CD4-positive, alpha-beta T cell treated with Interleukin-10 for 1 hour (primary cell): ENCODE results near the gene SLC39A5.

ENCODE experiments used
- DNase-seq: peaks from one replicate; pipeline ENCODE4 v3.0.0-alpha.2; 2020

SLC39A5 gene

GRCh38 chr12:56216461-56216860 lies 13.4 kb upstream of the SLC39A5 start:
- no peak for DNase-seq

- no peak for DNase-seq
These were observed 10.0 kb upstream of the SLC39A5 start for GRCh38 chr12:56219840-56220239.

- DNase-seq, result no peak
These were observed 9.1 kb upstream of the SLC39A5 start for GRCh38 chr12:56220611-56221231.

GRCh38 chr12:56221232-56221756 lies 8.6 kb upstream of the SLC39A5 start:
- no peak for DNase-seq

GRCh38 chr12:56221757-56222530 lies 7.9 kb upstream of the SLC39A5 start, which contains the start of gene RNF41:
TSS of gene RNF41 (minus strand) at chr12:56221922. CDS start at chr12:56214047, 7,875 bp downstream.
- DNase-seq, result peak; percentile 94

GRCh38 chr12:56222531-56222895 lies 7.3 kb upstream of the SLC39A5 start:
- DNase-seq, result no peak

GRCh38 chr12:56223571-56224101 lies 6.2 kb upstream of the SLC39A5 start:
- DNase-seq, result peak; percentile 6

GRCh38 chr12:56224102-56224701 lies 5.6 kb upstream of the SLC39A5 start, which contains the start of gene NABP2:
TSS of gene NABP2 (plus strand) at chr12:56224342. CDS start at chr12:56224857, 515 bp downstream.
- DNase-seq, result peak; percentile 94

- no peak for DNase-seq
These were observed 4.9 kb upstream of the SLC39A5 start for GRCh38 chr12:56224954-56225353.

GRCh38 chr12:56229082-56229481 lies 769 bp upstream of the SLC39A5 start:
- DNase-seq, result no peak

GRCh38 chr12:56230432-56231183 lies 757 bp downstream of the SLC39A5 start:
- DNase-seq, result no peak

GRCh38 chr12:56231184-56231582 lies 1.3 kb downstream of the SLC39A5 start:
- DNase-seq, result no peak

- no peak for DNase-seq
These were observed 5.0 kb downstream of the SLC39A5 start for GRCh38 chr12:56234746-56235436.

- DNase-seq, result no peak
These were observed 6.2 kb downstream of the SLC39A5 start for GRCh38 chr12:56236091-56236490.

- DNase-seq, result no peak
These were observed 7.1 kb downstream of the SLC39A5 start for GRCh38 chr12:56236985-56237384.

- DNase-seq, result no peak
These were observed 7.7 kb downstream of the SLC39A5 start for GRCh38 chr12:56237552-56237951.

GRCh38 chr12:56241424-56242303 lies 11.8 kb downstream of the SLC39A5 start:
- no peak for DNase-seq

GRCh38 chr12:56242986-56243385 lies 13.1 kb downstream of the SLC39A5 start:
- no peak for DNase-seq

GRCh38 chr12:56243731-56244181 lies 13.9 kb downstream of the SLC39A5 start:
- no peak for DNase-seq

- no peak for DNase-seq
These were observed 14.6 kb downstream of the SLC39A5 start for GRCh38 chr12:56244494-56244893.

GRCh38 chr12:56247923-56248322 lies 18.1 kb downstream of the SLC39A5 start:
- DNase-seq, result no peak
